Neural cell (in vitro differentiated cells): ENCODE results near the gene STUM.

Source experiments
- CTCF ChIP-seq: fragments of 450-650 bp; IDR thresholded peaks from 2 replicates; pipeline ENCODE4 v1.5.1; 2014; ENCODE audit warnings: antibody characterized with exemption, mild to moderate bottlenecking, moderate library complexity; ENCODE audit not compliant: poor library complexity, severe bottlenecking
- EP300 ChIP-seq: fragments of 450-650 bp; conservative IDR thresholded peaks from 2 replicates; pipeline ENCODE4 v1.6.1; 2014; ENCODE audit warnings: antibody characterized with exemption, mild to moderate bottlenecking, moderate library complexity; ENCODE audit not compliant: poor library complexity, severe bottlenecking
- EZH2 ChIP-seq: fragments of 200-600, 300-800 bp; shearing (Covaris generic), sonication (generic); IDR thresholded peaks from 2 replicates; pipeline ENCODE4 v1.6.1; 2014; ENCODE audit warnings: antibody characterized with exemption, low read length, borderline replicate concordance, mild to moderate bottlenecking; ENCODE audit not compliant: insufficient read depth, poor library complexity, severe bottlenecking
- MXI1 ChIP-seq: fragments of 450-650 bp; conservative IDR thresholded peaks from 2 replicates; pipeline ENCODE4 v1.6.1; 2014; ENCODE audit warnings: antibody characterized with exemption, mild to moderate bottlenecking; ENCODE audit not compliant: poor library complexity, severe bottlenecking
- POLR2AphosphoS5 ChIP-seq: IDR thresholded peaks from 2 replicates; pipeline ENCODE4 v1.6.1; 2012
- RAD21 ChIP-seq: fragments of 450-650 bp; conservative IDR thresholded peaks from 2 replicates; pipeline ENCODE4 v1.6.1; 2014; ENCODE audit warnings: antibody characterized with exemption, mild to moderate bottlenecking, moderate library complexity
- SMC3 ChIP-seq: fragments of 450-650 bp; conservative IDR thresholded peaks from 2 replicates; pipeline ENCODE4 v1.6.1; 2014; ENCODE audit warnings: antibody characterized with exemption, mild to moderate bottlenecking, moderate library complexity; ENCODE audit not compliant: poor library complexity
- TF ChIP-seq, protein P1 (sequence below): IDR thresholded peaks from 2 replicates; pipeline ENCODE4 v1.6.1; 2012; ENCODE audit warnings: borderline replicate concordance

- TF ChIP-seq CTCF = no peak
- no peak for TF ChIP-seq POLR2AphosphoS5
- no peak for TF ChIP-seq RAD21
- TF ChIP-seq, protein P1, sequence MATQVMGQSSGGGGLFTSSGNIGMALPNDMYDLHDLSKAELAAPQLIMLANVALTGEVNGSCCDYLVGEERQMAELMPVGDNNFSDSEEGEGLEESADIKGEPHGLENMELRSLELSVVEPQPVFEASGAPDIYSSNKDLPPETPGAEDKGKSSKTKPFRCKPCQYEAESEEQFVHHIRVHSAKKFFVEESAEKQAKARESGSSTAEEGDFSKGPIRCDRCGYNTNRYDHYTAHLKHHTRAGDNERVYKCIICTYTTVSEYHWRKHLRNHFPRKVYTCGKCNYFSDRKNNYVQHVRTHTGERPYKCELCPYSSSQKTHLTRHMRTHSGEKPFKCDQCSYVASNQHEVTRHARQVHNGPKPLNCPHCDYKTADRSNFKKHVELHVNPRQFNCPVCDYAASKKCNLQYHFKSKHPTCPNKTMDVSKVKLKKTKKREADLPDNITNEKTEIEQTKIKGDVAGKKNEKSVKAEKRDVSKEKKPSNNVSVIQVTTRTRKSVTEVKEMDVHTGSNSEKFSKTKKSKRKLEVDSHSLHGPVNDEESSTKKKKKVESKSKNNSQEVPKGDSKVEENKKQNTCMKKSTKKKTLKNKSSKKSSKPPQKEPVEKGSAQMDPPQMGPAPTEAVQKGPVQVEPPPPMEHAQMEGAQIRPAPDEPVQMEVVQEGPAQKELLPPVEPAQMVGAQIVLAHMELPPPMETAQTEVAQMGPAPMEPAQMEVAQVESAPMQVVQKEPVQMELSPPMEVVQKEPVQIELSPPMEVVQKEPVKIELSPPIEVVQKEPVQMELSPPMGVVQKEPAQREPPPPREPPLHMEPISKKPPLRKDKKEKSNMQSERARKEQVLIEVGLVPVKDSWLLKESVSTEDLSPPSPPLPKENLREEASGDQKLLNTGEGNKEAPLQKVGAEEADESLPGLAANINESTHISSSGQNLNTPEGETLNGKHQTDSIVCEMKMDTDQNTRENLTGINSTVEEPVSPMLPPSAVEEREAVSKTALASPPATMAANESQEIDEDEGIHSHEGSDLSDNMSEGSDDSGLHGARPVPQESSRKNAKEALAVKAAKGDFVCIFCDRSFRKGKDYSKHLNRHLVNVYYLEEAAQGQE = no peak
- no peak for TF ChIP-seq EZH2
- no peak for TF ChIP-seq EP300
- TF ChIP-seq MXI1 = no peak
- TF ChIP-seq SMC3 = no peak
Measured at GRCh38 chr1:226625326-226625725, 76.8 kb downstream of the STUM start.
